Mesenteric fat pad (tissue), 1 donor: ENCODE data around the gene MBOAT7. TPM values are rescaled to one million over a fixed set of nuclear protein-coding genes. Genes with fewer than 3 reads are reported as not detected.
A peak's percentile ranks its signal among the peaks of the same experiment; 100 is the strongest.

Source experiments
- DNase-seq: peaks from one replicate; pipeline ENCODE4 v3.0.0-alpha.2; 2020; ENCODE audit warnings: low spot score
- total RNA-seq: library from RNA; stranded (reverse); fragmentation: NEBNext Ultra II Directional; extraction: Animal tissue kit (Norgen Biotek cat#: 25700); gene quantifications from one replicate; pipeline ENCODE4 v1.2.1, GENCODE V29; 2021
- donor health status: DM: yes; HTN: yes; CAD: no.

MBOAT7 gene
- total RNA-seq, 1 donor from 2014 or later, result 40.9 TPM

DNA sequence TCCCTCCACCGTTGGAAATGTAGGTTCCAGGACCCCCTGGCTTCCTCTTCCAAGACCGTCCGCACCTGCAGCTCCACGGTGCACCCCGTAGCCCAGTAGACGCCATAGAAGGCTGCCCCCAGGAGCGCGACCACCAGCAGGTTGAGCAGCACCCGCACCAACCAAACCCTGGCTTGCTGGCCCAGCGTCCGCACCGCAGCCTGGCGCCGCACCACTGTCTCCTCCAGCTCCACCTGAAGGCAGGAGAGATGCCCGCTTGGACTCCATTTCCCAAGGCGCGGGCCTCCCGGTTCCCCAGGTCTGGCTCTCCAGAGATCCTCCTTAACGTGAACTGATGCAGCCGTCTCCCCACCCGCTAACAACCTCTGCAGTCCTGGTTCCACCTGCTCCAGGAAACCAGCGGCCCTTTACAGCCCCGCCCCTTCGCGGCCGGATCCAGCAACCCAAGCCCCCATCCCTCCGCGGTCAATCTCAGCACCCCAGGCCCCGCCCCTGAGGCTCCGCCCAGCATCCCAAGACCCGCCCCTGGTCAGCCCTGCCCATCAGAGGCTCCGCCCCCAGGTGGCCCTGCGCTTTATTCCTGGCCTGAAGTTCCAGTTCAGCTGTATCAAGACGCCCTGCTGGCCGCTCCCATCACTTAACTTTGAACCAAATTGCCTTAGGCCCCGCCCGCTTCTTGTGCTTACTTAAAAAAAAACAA is 24.9 kb downstream of the MBOAT7 start:
- no peak for DNase-seq

DNA sequence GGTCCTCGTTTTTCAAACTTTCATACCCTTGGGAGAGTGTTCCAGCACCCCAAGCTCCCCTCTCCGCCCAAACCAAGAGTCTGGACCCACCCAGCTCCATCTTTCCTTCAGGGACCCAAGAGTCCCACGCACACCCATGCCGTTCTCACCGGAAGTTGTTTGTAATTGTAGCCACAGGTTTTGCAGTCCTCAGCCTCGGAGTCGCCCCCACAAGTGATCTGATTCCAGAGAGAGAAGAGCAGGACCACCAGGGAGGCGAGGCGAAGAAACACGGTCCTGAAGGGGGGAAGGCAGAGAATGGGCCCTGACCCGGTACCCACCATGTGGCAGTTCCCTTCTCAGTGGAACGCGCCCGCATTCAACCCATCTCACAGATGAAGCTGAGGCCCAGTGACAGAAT is 26.5 kb downstream of the MBOAT7 start:
- DNase-seq, result no peak

DNA sequence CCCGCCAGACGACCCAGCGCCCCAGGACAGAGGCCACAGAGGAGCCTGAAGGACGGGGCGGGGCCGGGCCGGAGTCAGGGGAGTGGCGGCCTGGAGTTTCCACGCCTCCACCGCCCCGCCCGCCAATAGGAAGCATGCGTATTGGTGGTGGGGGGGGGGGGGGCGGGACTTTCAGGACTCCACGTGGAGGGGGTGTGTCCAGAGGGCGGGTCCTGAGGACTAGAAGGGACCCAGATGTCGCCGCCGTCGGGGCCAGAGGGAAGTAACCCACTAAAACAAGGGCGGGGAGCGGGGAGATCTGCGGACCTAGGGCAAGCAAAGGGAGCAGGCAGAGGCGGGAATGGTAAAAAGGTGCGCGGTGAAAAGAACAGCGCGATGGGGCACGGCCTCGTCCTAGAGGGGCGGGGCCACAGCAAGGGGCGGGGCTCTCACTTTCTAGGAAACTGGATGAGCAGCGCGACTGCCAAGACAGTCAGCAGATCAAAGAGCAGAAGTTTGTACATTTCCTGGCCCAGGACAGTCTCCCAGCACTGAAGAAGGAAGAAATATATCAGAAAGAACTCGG is 27.1 kb downstream of the MBOAT7 start:
- DNase-seq, result no peak

DNA sequence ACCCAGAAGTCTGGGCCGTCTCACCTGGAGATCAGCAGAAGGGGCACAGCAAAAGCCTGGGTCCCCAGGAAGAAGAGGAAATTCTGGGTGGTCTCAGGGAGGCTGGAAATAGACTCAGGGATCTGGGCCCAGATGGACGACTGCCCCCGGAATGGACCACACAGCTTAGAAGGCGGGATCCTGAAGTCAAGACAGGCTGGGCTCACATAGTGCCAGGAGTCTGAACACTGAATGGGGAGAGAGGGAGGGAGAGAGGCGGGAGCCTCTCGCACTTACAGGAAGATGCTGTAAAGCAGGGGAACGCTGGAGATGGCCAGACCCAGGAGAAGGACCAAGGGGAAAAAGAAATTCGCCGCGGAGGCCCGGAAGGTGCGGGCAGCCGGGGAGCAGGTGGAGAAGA is 28.5 kb downstream of the MBOAT7 start:
- DNase-seq, result no peak

DNA sequence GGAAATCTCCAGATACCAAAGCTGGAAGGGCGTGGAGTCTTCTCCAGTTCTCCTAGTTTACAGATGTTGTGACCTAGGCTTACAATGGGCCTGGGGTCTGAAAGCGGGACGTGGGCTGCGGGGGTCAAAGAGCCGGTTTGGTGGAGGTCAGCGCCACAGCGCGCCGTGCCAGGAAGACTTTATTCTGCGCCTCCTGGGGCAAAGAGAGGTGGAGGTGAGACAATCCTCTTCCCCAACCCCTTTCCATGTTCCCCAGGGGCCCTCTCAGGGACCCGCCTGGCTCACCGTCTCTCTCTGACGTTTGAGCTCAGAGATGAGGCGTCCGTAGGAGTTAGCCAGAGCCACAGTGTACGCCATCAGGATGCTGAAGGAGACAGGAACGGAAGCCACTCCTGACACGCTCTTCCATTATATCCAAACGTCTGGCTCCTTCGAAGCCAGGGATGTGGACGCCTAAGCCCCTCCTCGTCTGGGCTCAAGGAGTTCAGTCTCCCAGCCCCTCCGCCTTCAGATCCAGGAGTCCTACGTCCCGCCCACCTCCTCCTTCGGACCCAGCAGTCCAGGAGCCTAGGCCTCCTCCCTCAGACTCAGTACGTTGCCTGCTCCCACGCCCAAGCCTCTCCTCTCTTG is 29.1 kb downstream of the MBOAT7 start:
- DNase-seq, result no peak

DNA sequence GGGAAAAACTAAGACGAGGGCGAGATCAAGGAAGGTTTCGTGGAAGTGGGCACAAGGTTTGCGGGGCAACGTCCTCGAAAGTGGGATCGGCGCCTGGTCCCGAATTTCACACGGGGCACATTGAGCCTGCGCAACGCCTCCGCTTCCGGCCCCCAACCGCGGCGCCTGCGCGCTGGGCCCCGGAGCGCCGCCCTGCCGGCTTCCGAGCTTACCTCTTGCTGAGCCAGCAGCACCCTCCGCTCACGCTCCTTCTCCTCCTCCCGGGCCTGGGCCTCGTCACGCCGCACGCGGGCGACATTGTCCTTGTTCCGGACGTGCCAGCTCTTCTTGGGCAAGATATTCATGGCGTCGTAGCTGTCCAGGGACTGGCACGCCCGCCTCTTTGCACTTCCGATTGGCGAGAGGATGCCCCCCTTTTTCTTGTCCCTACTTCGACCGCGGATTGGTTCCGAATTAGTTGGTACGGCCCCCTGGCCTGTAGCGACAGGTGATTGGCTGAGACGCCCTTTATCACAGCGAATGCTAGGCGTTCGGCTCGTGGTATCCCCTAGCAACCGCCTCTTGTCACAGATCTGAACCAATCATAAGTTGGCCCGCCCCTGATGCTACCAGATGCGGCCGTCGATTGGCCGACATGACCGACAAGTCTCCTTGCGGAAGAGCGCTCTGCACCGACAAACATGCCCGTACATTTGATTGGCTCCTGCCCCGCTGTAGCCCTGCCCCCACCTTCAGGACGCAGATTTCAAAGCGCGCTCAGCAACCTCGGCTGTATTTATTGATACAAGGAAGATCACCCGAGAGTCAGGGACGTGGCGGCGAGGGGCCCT is 29.8 kb downstream of the MBOAT7 start, which contains the start of gene LENG1:
Gene LENG1, minus strand, starts transcription at position 370 of the 830 bp plus-strand sequence. Its CDS starts 26 bp downstream, at position 344.
- peak; percentile 98 for DNase-seq

DNA sequence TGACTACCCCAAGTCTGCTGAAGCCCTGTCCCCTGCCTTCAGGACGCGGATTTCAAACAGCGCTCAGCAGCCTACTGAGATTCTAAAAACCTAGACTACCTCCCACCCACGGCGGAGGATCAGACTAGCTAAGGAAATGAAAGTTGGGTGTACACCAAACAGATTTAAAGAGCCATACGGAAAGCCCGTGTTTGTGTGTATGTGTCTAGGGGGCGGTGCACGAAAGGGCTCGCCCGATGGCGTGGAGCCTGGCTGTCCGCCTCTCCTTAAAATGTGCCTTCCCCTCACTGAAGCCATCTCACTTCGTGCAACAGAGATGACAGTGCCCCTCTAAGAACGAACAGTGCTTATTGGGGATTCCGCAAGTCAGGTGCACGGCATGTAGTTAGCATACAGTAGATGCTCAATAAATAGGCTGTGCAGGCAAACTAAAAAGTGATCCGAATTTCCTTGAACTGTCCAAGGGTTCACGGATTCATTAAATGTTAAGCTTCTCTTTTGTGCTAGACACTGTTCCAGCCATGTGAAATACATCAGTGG is 30.5 kb downstream of the MBOAT7 start:
- no peak for DNase-seq

DNA sequence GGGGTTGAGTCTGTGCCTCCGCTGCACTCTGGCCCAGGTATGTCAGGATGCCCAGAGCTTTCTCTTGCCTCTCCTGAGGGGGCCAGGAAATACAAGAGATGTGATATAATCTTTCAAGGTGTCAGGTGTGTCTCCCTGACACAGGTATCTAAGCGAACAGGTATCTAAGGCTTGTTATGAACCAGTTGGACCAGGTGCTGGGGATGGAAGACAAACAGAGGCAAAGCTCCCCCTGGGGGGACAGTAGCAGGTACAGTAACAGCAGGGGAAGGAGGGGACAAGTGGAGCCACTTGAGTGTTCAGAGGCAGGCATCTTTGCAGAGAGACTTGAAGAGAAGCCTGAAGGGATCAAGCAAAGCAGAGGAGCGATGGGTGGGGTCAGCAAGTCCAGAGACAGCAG is 32.4 kb downstream of the MBOAT7 start:
- DNase-seq, result no peak

DNA sequence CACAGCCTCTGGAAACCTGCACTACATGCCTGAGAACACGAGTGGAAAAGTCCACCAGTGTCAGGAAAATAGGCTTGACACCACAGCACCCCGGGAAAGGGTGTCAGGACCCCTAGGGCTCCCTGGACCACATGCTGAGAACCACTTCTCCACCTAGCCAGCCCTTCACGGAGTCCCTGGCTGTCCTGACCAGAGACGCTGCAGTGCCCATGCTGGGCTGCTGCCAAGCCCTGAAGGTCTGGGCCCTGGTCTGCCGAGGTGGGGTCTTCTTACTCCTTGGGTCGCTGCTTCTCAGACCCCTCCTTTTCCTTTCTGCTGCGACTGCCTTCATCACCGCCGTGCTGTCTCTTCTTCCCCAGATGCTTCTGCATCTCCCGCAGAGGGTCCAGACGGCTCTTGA is 32.9 kb downstream of the MBOAT7 start:
- DNase-seq, result no peak

DNA sequence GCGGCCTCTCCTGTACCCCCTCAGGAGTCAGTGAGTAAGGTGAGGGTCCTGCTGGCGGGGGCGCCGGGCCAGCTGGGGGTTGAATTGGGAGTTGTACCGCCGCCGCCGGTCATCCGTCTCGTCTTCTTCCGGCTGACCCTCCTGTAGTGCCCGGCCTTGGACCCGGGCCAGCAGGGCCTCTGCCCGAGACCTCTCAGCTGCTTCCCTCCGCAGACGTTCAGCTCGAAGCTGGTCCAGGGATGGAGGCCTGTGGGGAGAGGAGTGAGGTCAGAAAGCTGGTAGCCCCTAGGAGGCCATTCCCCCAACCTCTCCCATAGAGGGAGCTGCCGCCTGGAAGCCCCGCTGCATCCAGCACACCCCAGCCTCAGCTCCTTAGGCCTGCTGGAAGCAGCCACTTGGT is 33.7 kb downstream of the MBOAT7 start:
- no peak for DNase-seq

DNA sequence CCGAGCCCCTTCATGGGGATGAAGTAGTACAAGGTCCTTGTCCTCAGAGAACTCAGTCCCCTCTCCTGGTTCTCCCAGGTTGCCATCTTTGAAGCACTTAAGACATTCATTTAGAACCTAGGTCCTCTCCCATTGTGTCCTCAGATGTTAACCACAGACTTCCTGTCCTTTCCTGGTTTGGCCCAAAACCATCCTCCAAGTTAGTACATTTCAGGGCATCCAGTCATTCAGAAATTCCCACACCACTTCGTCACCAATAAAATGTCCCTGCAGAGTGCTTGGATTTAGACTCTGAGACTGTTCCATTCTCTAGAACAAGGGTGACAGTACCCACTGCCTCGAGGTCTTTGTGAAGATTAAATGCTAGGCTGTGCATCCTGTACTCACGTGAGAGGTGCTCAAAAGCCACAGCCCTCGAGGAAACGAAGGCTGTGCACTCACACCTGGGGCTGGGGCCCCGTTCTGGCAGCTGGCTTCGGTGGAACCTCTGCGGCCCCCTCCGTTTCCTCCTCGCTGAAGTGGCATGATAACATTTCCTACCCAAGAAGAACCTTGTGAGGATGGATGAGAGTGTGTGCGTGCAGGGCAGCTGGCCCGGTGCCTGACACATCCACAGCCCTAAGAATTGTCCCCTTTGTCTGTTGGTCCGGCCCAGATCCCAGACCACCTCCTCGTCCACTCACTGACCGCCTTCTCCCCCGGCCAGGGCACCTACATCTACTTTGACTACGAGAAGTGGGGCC is 34.6 kb downstream of the MBOAT7 start:
- no peak for DNase-seq

DNA sequence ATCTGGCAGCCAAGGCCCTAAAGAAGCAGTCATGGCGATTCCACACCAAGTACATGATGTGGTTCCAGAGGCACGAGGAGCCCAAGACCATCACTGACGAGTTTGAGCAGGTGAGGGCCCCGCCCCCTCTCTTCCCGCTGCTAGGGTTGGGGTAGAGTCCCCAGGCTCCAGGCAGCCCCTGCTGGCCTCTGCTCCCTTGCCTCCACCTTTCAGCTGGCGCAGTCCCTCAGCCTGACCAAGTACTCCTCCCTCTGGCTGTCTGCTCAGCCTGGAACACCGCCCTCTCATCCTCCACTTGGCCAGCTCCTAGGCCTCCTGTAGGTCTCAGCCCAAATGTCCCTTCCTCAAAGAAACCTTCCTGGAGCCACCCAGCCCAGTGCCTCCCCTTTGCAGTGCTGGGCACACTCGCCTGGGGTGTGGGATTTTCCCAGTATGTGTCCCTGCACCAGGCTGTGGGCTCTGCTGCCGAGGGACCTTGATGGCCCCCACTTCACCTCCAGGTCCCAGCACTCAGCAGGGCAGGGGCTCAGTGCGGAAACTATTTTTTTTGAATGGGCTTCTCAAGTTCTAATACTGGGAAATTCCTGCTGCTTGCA is 35.6 kb downstream of the MBOAT7 start:
- no peak for DNase-seq

DNA sequence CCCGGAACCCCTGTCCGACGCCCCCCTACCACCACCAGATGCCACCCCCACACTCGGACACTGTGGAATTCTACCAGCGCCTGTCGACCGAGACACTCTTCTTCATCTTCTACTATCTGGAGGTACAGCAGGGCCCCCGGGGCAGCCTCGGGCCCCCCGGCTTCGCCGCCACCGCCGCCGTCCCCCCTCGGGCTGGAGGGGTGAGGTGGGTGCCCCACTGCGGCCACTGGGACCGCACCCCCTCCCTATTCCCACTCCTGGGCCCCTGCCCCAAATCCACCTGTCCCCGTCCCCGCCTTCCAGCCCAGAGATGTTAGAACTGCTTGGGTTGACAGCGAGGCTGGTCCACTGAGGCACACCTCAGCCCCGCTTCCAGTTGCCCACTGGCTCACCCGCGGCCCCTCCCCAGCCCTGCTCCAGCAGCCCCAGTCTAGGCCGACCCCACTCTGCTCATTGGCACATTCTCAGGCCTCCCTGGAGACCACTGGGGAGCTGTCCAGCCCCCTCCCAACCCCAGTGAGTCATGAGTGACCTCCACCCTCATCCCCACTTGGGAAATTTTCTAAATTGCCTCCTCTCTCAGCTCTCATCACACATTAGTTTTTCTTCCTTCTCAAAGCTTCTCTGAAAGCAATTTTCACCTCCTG is 36.4 kb downstream of the MBOAT7 start:
- no peak for DNase-seq

DNA sequence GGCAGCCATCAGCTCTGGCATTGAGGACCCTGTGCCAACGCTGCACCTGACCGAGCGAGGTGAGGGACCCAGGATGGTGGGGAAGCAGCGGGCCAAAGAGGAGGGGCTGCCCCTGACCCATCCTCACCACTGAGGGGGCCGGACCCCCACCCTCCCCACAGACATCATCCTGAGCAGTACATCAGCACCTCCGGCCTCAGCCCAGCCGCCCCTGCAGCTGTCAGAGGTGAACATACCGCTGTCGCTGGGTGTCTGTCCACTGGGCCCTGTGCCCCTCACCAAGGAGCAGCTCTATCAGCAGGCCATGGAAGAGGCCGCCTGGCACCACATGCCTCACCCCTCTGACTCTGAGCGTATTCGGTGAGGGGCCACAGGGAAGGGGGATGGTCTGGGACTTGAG is 37.1 kb downstream of the MBOAT7 start:
- DNase-seq, result no peak

DNA sequence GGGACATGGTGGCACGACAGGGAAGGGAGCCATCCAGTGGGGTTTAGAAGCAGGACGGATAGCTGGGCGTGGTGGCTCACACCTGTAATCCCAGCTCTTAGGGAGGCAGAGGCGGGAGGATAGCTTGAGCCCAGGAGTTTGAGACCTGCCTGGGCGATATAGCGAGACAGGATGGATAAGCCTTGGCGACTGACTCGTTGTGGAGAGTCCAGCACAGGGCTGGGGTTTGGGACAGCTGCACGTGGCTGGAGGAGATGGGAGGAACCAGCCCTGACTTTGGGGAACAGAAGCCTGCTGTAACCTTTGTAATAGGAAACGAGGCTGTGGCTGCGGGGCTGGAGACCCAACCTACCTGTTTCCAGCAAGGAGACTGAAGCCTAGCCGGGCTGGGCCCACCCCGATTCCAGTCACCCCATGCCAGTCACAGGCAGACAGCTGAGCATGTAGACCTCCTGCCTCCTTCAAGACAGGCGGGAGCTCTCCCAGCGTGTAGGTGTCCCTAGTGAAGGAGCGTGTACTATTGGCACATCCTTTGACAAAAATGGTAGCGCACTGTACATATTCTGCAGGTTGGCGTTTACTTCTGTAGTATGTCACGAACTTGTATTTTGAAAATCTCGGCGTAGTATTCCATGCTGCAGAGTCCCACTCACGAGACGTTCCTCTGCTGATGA is 37.9 kb downstream of the MBOAT7 start:
- DNase-seq, result no peak

DNA sequence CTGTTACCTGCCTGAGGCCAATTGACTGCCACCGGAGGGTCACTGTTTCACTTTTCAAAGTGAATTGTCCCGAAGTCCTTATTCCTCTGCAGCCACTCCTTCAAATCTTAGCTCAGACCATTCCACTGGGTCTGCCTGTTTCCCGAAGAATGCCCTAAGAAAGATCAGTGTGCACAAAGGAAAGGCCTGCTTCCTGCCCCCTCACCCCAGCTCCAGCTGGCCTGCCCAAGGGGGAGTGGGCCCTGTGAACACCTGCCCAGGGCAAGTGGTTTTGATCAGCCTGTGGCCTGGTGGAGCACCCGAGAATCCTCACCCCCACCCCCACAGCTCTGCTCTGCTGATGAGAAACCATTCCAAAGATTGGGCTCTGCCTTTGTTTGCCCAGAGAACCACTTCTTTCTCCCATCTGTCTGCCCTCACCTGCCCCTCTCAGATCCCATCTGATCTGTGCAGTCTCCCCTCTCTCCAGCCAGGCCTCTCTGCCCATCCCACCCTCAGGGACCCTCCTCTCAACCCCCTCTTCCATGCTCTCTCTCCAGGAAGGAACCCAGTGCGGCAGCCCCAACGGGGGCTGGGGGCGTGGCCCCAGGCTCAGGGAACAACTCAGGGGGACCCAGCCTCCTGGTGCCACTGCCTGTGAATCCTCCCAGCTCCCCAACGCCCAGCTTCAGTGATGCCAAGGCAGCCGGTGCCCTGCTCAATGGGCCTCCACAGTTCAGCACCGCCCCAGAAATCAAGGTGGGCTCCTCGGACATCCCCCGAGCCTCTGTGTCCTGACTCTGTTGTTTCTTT is 40.2 kb downstream of the MBOAT7 start:
- no peak for DNase-seq

DNA sequence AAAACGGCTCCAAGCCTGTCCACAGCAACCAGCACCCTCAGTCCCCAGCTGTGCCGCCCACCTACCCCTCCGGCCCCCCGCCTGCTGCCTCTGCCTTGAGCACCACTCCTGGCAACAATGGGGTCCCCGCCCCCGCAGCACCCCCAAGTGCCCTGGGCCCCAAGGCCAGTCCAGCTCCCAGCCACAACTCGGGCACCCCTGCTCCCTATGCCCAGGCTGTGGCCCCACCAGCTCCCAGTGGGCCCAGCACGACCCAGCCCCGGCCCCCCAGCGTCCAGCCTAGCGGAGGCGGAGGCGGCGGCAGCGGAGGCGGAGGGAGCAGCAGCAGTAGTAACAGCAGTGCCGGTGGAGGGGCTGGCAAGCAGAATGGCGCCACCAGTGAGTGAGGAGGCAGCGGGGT is 41.2 kb downstream of the MBOAT7 start:
- DNase-seq, result no peak

DNA sequence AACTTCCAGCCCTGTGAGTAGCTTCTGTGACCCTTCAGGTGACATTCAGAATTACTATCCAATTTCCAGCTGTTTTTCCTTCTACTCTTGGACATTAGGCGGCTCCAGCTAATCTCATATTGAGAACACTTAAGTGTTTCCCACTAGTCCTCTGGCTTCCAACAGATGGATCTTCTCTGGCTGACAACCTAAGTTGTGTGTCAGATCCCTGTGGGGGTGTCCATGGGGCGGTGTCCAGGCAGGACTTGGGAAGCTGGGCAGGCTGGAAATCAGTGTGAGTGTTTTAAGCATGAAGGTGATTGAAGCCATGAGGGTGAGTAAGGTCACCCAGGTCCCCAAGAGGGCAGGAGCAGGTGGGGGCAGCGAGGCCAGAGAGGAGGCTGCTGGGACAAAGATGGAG is 41.7 kb downstream of the MBOAT7 start:
- no peak for DNase-seq
